Testis (tissue), 3 donors: Measurements from ENCODE around the gene TNNT2. TPM values are rescaled to one million over a fixed set of nuclear protein-coding genes. Genes with fewer than 3 reads are reported as not detected.

ENCODE experiments used
- DNase-seq: peaks from one replicate; pipeline ENCODE4 v3.0.0-alpha.2; 2019
- H3K27ac ChIP-seq, 2 donors: fragments of 200-600 bp; sonication (generic); one replicate each; pipeline ENCODE4 v1.5.1; 2019
- H3K27me3 ChIP-seq: fragments of 200-600 bp; sonication (generic); one replicate; pipeline ENCODE4 v1.5.1; 2019
- H3K36me3 ChIP-seq: fragments of 200-600 bp; sonication (generic); one replicate; pipeline ENCODE4 v1.5.1; 2017; ENCODE audit warnings: low read depth; ENCODE audit errors: missing control alignments
- H3K4me1 ChIP-seq: fragments of 200-600 bp; sonication (generic); one replicate; pipeline ENCODE4 v1.5.1; 2019
- H3K4me3 ChIP-seq, 2 donors: fragments of 200-600 bp; sonication (generic); one replicate each; pipeline ENCODE4 v1.5.1; 2017 to 2019
- H3K9me3 ChIP-seq: fragments of 200-600 bp; sonication (generic); one replicate; pipeline ENCODE4 v1.5.1; 2017
- POLR2A ChIP-seq: fragments of 450-650 bp; IDR thresholded peaks from one replicate; pipeline ENCODE4 v1.6.1; 2017; ENCODE audit warnings: antibody characterized with exemption, mild to moderate bottlenecking, moderate library complexity
- WGBS, 2 donors: methylation state at CpG; one replicate each; pipeline ENCODE4 v1.1.5; 2018; 5-methylcytosine and 5-hydroxymethylcytosine counted together
- intact Hi-C: fragments of 100-400 bp; cut with DNase I; formaldehyde crosslinking; loops from one replicate; pipeline ENCODE4 v1.15.1; 2023; ENCODE audit warnings: low total_unique reads
- polyA plus RNA-seq: library from polyadenylated mRNA; stranded (reverse); fragments of 350-450 nt; fragmentation: Illumina TruSeq; extraction: RNeasy Lipid Tissue Mini Kit (QIAGEN cat#74804); gene quantifications from one replicate; pipeline ENCODE4 v1.2.3, GENCODE V29; 2014; ENCODE audit warnings: low read depth, low replicate concordance; ENCODE audit not compliant: insufficient read depth
- total RNA-seq, 2 donors: library from RNA; depleted of rRNA; stranded (reverse); fragments of >200 nt; gene quantifications; one replicate each; pipeline ENCODE4 v1.2.3, GENCODE V29; 2016
- TF ChIP-seq, protein P1 (sequence below), 3 experiments: fragments of 450-650 bp in 2 of 3; fragments of 200-600 bp in 1 of 3; sonication (generic) in 1 of 3; IDR thresholded peaks; one replicate each; pipeline ENCODE4 v1.5.1; 2016 to 2019; ENCODE audit warnings: antibody characterized with exemption in 3 of 3, mild to moderate bottlenecking in 2 of 3, moderate library complexity in 1 of 3

TNNT2 gene
- total and polyA plus RNA-seq, 3 donors from 2014 or later, result 0.79 to 2.7 (median 1.1) TPM

DNA sequence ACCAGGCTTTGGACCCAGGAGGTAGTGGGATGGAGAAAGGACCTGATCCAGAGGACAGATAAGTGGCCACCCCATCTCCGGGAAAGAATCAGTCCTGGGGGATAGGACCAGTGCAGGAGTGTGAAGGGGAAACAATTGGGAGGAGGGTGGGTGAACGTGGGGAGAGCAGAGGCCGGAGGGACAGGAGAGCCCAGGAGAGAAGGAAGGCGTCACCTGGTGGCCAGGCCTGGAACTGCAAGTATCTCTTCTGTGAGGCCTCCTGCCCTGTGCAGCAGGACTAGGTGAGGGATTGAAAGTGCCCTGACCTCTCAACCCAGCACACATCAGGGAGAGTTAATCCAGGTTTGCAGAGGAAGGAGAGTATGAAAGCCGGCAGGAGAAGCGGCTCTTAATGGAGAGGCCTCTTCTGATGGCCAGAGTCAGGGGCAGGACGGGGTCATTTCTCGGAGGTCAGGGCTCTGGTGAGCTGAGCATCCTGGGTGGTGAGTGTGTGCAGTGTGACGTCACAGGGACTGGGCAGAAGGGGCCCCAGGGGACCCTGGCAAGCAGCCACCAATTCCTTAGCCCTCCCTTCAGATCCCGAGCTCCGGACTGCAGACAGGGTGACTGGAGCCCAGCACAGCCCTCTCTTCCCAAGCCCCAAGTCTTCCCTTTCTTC lies 30.8 kb upstream of the TNNT2 start:
- WGBS, 2 donors, result 35 to 54% methylated on average over 10 to 11 of the region's 11 CpGs
- H3K4me3 ChIP-seq, result no peak overlapping the region
- TF ChIP-seq POLR2A, result no peak
- TF ChIP-seq, protein P1, sequence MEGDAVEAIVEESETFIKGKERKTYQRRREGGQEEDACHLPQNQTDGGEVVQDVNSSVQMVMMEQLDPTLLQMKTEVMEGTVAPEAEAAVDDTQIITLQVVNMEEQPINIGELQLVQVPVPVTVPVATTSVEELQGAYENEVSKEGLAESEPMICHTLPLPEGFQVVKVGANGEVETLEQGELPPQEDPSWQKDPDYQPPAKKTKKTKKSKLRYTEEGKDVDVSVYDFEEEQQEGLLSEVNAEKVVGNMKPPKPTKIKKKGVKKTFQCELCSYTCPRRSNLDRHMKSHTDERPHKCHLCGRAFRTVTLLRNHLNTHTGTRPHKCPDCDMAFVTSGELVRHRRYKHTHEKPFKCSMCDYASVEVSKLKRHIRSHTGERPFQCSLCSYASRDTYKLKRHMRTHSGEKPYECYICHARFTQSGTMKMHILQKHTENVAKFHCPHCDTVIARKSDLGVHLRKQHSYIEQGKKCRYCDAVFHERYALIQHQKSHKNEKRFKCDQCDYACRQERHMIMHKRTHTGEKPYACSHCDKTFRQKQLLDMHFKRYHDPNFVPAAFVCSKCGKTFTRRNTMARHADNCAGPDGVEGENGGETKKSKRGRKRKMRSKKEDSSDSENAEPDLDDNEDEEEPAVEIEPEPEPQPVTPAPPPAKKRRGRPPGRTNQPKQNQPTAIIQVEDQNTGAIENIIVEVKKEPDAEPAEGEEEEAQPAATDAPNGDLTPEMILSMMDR (IDR thresholded peaks at IDR 0.05), result peak; percentile 49 to 86 (median 81)
- no peaks in the 10 kb centered on the region for H3K36me3 ChIP-seq
- H3K27me3 ChIP-seq, result no peaks in the 10 kb centered on the region
- DNase-seq, result peak; percentile 94
- intact Hi-C loops, result no loop called here
- no peaks in the 10 kb centered on the region for H3K4me1 ChIP-seq
- no peak overlapping the region for H3K27ac ChIP-seq
- H3K9me3 ChIP-seq, result no peaks in the 10 kb centered on the region

DNA sequence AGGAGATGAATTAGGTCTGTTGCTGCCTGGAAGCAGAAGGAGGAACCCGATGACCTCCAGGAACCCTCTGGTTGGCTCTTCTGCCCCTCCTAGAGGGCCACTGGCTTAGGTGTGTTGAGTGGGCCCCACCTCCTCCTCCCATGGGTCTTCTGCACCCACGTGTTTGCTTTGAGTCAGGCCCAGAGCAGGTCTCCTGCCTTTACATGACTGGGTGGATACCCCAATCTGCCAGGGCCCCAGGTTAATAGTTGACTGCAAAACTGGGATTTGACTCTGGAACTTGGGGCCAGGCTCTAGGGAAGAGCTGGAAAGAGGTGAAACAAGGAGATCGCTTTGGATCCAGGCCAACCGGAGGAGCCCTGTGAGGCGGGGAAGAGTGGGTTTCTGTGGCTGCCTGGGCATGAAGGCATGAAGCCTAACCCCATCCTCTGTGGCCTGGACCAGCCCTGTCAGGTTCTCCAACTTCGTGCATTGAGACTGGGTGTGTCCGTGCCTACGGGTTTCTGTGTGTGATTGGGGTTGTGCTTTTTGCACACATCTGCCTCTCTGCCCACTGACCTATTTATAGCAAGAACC lies 29.4 kb upstream of the TNNT2 start:
- Histone ChIP-seq H3K4me1 (no peaks in the 10 kb centered on the region), H3K27ac (no peak overlapping the region), H3K4me3 (no peak overlapping the region), H3K36me3 (no peaks in the 10 kb centered on the region), H3K27me3 (no peaks in the 10 kb centered on the region), H3K9me3 (no peaks in the 10 kb centered on the region)
- DNase-seq, result no peak
- WGBS, 2 donors, result 87 to 92% methylated on average over 6 to 8 of the region's 8 CpGs
- TF ChIP-seq, protein P1 (IDR thresholded peaks at IDR 0.05), result no peak
- no peak for TF ChIP-seq POLR2A
- intact Hi-C loops, result no loop called here

DNA sequence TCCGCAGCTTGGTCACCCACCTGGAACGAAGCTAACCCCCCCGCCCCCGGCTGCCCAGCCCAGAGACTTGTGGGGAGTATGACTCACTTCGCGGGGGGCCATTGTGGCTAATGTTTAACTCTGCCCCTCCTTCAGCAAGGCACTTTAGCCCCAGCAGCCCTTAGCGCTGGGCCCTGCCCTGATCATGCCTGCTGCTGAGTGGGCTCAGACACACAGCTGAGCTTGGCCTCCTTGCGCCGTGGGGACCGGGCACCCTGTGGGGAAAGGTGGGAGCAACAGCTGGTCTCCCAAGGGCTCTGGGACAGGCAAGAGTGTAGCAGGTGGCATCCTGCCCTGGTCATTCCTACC lies 28.0 kb upstream of the TNNT2 start:
- Histone ChIP-seq H3K27me3 (no peaks in the 10 kb centered on the region), H3K4me3 (no peak overlapping the region), H3K4me1 (no peaks in the 10 kb centered on the region), H3K27ac (no peak overlapping the region), H3K9me3 (no peaks in the 10 kb centered on the region), H3K36me3 (no peaks in the 10 kb centered on the region)
- intact Hi-C loops, result no loop called here
- no peak for DNase-seq
- no peak for TF ChIP-seq POLR2A
- TF ChIP-seq, protein P1 (IDR thresholded peaks at IDR 0.05), result no peak
- 80 to 82% methylated on average over 1 to 10 of the region's 10 CpGs for WGBS, 2 donors

DNA sequence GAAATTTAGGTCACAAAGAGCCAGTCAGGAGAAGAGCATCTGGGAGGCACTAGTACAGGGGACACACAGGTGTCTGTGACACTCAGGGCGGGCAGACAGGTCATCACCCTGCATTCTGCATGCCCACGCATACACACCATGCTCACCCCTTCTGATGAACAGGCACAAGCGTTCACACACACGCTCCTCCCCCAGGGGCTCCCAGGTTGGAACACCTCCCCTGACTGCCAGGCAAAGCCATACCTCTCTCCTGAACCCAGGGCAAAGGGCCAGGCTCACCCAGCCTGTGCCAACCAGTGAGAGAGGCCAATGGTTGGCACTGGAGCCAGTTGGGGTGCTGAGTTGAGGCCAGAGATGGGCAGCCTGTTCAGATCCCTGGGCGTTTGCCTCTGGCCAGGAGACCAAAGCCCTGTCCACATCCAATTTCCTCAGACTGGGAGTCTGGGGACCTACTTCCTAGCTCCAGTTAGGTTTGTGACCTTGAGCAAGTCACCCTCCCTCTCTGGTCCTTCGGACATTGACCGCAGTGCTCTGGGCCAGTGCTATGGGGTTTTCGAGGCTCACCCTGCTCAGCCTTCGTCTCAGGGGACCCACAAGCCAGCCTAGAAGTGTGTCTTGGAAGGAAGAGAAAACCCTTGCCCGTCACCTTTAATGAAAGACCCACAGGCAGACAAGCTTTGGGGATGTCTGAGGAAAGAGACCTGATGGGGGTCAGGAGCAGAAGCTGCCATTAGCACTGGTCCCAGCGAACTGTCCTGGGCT lies 27.4 kb upstream of the TNNT2 start:
- intact Hi-C loops, result no loop called here
- DNase-seq, result no peak
- no peaks in the 10 kb centered on the region for H3K9me3 ChIP-seq
- no peak overlapping the region for H3K27ac ChIP-seq
- H3K36me3 ChIP-seq, result no peaks in the 10 kb centered on the region
- H3K4me3 ChIP-seq, result no peak overlapping the region
- 89 to 94% methylated on average over 10 to 11 of the region's 11 CpGs for WGBS, 2 donors
- no peaks in the 10 kb centered on the region for H3K27me3 ChIP-seq
- no peaks in the 10 kb centered on the region for H3K4me1 ChIP-seq
- no peak for TF ChIP-seq POLR2A
- TF ChIP-seq, protein P1 (IDR thresholded peaks at IDR 0.05), result no peak
